Stimulated activated naive CD8-positive, alpha-beta T cell treated with anti-CD3 and anti-CD28 coated beads, Interleukin-15, Interleukin-2, amounts not matched to agents 100 ng/mL and 50 ng/mL, for 24 hours (primary cell): ENCODE measurements around the gene CSMD2.

ENCODE experiments used
- H3K27ac Mint-ChIP-seq: one replicate; pipeline ENCODE4 v1.8.0; 2021; ENCODE audit warnings: mild to moderate bottlenecking, mixed read lengths
- H3K27me3 Mint-ChIP-seq: one replicate; pipeline ENCODE4 v1.8.0; 2021; ENCODE audit warnings: mixed read lengths
- H3K36me3 Mint-ChIP-seq: one replicate; pipeline ENCODE4 v1.8.0; 2021; ENCODE audit warnings: low read depth, mixed read lengths
- H3K4me1 Mint-ChIP-seq: one replicate; pipeline ENCODE4 v1.8.0; 2021; ENCODE audit warnings: low read depth, mixed read lengths
- H3K4me3 Mint-ChIP-seq: one replicate; pipeline ENCODE4 v1.8.0; 2021; ENCODE audit warnings: mild to moderate bottlenecking, mixed read lengths
- H3K9me3 Mint-ChIP-seq: one replicate; pipeline ENCODE4 v1.8.0; 2021; ENCODE audit warnings: mixed read lengths

CSMD2 gene

DNA sequence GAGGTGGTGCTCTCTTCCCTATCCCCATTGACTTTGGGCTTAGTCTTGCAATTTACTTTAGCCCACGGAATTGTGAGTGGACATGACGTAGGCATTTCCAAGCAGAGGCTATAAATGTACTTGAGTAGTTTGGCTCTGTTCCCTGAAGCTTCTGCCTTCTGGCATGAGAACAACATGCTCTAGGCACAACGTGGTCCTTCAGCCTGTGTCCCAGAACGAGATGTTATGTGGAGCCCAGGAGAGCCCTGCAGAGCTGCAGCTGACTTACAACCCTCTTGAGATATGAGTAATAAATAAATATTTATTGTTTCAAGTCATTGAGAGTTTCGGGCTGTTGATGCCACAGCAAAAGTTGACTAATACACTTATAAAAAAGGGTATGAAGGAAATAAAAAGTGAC is 406.3 kb downstream of the CSMD2 start:
- no peaks in the 10 kb centered on the region for H3K36me3 Mint-ChIP-seq
- H3K9me3 Mint-ChIP-seq, result peaks cover 10% of the 10 kb centered on the region
- H3K27me3 Mint-ChIP-seq, result peaks cover 9% of the 10 kb centered on the region
- no peak overlapping the region for H3K27ac Mint-ChIP-seq
- no peak overlapping the region for H3K4me3 Mint-ChIP-seq
- H3K4me1 Mint-ChIP-seq, result no peaks in the 10 kb centered on the region

DNA sequence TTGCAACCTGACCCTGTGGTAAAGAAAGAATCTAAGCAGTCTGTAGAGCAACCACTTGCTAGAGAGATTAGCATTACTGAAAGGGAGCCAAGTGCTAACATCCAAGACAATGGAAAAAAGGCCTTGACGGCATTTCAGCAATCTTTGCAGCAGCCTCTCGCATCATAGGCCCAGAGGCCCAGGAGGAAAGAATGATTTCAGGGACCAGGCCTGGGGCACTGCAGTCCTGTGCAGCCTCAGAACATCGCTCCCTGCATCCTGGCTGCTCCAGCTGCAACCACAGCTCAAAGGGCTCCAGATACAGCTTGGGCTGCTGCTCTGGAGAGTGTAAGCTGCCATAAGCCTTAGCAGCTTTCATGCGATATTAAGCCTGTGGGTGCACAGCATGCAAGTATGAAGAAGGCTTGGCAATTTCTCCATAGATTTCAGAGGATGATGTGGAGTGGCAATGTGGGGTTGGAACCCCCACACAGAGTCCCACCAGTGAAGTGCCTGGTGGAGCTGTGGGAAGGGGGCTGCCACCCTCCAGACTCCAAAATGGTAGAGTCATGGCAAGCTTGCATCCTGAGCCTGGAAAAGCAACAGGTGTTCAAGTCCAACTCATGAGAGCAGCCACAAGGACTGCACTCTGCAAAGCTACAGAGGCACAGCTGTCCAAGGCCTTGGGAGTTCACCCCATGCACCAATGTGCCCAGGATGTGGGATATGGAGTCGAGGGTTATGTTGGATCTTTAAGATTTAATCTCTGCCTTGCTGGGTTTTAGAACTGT is 411.8 kb downstream of the CSMD2 start:
- Mint-ChIP-seq H3K36me3 (no peaks in the 10 kb centered on the region), H3K27ac (no peak overlapping the region), H3K4me3 (no peak overlapping the region), H3K9me3 (peaks cover 21% of the 10 kb centered on the region), H3K4me1 (no peaks in the 10 kb centered on the region), H3K27me3 (peaks cover 14% of the 10 kb centered on the region)

DNA sequence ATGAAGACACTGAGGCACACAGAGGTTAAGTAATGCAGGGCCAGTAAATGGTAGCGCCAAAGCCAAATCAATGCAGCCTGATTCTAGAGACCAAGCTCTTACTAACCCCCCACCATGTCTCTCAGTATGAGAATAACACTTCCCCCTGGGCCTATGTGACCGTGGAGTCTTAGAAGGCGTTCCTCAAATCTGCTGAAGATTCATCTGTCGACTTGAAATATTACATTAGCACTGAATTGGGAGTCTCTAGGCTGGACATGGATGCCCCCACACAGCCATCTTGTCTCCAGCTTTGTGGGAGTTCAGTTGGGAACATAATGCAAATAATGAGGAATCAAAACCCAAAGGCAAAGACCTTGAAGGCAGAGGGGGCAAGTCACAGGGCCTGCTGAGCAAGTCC is 419.1 kb downstream of the CSMD2 start:
- peaks cover 7% of the 10 kb centered on the region for H3K27me3 Mint-ChIP-seq

DNA sequence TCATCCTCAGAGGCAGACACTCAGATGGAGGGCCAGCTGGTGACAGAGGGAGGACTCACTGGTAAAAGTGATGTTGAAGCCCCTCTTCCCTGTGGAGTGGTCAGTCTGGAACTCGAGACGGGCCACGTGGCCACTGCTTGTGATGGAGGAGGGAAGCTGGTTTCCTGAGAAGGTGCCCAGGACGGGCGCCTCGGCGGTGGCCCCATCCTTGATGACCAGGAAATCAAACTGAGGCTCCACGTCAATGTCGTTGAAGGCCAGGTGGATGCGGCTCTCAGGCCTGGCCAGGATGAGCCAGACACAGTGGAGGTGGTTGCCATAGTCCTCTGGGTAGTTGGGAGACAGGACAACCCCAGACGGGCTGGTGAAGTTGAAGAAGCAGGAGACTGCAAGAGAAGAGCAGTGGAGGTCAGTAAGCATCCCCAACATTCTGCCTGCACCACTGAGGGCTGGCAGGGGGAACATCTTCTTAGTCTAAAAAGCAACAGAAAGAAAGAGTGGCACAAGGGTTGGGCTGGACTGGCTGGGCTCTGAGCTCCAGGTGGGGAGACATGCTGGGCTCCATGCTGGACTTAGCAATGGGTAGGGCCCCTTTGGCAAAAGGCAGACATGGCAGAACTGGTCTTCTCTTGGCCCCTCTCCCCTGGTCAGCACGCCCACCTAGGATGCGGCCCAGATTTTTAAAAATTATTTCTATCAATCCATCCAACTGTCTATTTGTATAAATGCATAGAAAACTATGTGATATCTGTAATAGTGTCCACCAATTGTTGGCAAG is 421.6 kb downstream of the CSMD2 start:
- Mint-ChIP-seq H3K27me3 (peaks cover 13% of the 10 kb centered on the region), H3K4me3 (no peak overlapping the region), H3K27ac (no peak overlapping the region), H3K9me3 (no peaks in the 10 kb centered on the region), H3K4me1 (no peaks in the 10 kb centered on the region), H3K36me3 (no peaks in the 10 kb centered on the region)

More for the DNA sequence above, 419.1 kb downstream of the CSMD2 start:
- no peak overlapping the region for H3K4me3 Mint-ChIP-seq
- H3K27ac Mint-ChIP-seq, result no peak overlapping the region
- no peaks in the 10 kb centered on the region for H3K36me3 Mint-ChIP-seq
- H3K4me1 Mint-ChIP-seq, result no peaks in the 10 kb centered on the region
- H3K9me3 Mint-ChIP-seq, result no peaks in the 10 kb centered on the region

DNA sequence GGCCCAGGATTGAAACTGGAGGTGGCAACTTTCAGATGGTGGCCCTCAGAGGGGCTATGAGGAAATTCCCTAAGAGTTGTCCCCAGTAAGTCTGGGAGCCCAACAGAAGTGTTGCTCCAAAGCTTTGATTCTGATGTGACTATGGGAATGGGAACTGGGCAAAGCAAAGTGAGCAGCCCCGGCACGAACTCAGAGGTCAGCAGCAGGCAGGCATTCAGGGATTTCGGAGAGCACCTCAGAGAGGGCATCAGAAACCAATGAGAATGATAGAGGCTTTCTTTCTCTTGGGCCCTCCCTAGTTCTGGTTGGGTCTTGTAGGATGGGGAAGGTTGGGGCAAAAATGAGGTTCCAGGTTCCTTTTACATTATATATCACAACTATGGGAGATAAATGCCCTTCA is 422.4 kb downstream of the CSMD2 start:
- Mint-ChIP-seq H3K36me3 (no peaks in the 10 kb centered on the region), H3K9me3 (no peaks in the 10 kb centered on the region), H3K27me3 (peaks cover 19% of the 10 kb centered on the region), H3K4me1 (no peaks in the 10 kb centered on the region), H3K27ac (no peak overlapping the region), H3K4me3 (no peak overlapping the region)

DNA sequence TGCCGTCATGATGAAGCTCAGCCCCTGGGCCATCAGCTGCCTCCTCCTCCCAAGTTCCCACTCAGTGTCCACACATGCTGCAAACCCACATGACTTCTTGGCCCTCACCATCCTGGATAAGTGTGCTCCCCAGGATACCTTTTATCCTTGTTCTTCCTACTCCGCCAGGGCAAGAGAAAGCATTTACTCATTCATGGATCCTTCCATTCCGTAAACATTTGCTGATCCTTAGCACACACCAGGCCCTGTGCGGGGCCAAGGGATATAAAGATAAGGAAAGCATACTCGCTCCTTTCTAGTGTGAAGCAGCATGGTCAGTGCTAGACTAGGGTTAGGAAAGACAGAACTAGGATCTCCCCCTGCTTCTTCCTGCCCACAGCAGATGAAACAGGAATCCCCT is 423.3 kb downstream of the CSMD2 start:
- Mint-ChIP-seq H3K4me1 (no peaks in the 10 kb centered on the region), H3K27ac (no peak overlapping the region), H3K9me3 (no peaks in the 10 kb centered on the region), H3K36me3 (no peaks in the 10 kb centered on the region), H3K27me3 (peaks cover 19% of the 10 kb centered on the region), H3K4me3 (no peak overlapping the region)

DNA sequence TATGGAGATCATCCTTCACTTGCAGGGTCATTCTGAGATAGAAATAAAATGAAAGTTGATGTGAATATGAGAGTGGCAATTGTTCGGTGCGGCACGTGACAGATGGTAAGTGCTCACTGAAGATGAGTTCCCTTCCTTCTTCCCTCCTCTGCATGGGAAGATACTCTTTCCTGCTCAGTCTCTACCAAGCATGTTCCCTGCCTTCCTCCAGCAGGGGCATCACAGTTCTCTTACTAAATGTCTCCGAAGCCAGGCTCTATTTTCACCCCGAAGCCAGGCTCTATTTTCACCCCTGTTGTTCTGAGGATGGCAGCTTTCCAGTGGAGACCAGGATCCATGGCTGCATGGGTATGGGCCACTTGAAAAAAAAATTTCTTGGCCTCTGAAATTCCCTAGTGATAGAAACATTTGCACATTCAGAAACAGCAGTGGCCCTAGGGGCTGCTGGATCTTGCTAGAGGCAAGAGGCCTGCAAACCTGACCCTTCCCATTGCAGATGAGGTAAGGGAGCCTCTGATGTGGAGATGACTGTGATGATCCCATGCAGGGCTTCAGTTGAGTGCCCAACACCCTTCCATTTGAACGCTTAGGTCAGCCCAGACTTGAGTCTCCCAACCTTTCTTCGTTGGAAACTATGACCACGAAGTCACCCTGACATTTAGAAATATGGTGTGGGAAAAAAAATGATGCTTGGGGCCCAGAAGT is 424.8 kb downstream of the CSMD2 start:
- Mint-ChIP-seq H3K4me3 (no peak overlapping the region), H3K27me3 (peaks cover 22% of the 10 kb centered on the region), H3K4me1 (no peaks in the 10 kb centered on the region)

DNA sequence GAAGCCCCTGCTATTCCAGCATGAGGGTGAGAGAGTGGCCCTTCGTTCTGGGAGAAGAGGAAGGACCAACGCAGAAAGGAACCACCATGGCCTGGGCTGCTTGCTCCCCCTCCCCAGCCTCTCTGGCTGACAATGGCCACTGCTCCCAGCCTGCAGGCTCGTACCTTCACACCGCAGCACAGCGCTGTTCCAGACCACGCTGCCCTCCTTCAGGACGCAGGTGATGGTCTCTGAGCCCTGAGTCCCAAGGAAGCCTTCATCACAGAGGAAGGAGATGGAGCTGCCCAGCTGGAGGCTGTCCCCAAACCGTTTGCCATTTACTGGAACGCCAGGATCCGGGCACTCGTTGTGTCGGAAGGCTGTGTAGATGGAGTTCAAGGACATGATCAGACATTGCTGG is 426.1 kb downstream of the CSMD2 start:
- no peaks in the 10 kb centered on the region for H3K36me3 Mint-ChIP-seq
- no peaks in the 10 kb centered on the region for H3K4me1 Mint-ChIP-seq
- peaks cover 26% of the 10 kb centered on the region for H3K27me3 Mint-ChIP-seq
- no peaks in the 10 kb centered on the region for H3K9me3 Mint-ChIP-seq
- H3K4me3 Mint-ChIP-seq, result no peak overlapping the region
- H3K27ac Mint-ChIP-seq, result no peak overlapping the region

More for the DNA sequence above, 424.8 kb downstream of the CSMD2 start:
- Mint-ChIP-seq H3K27ac (no peak overlapping the region), H3K9me3 (no peaks in the 10 kb centered on the region), H3K36me3 (no peaks in the 10 kb centered on the region)

DNA sequence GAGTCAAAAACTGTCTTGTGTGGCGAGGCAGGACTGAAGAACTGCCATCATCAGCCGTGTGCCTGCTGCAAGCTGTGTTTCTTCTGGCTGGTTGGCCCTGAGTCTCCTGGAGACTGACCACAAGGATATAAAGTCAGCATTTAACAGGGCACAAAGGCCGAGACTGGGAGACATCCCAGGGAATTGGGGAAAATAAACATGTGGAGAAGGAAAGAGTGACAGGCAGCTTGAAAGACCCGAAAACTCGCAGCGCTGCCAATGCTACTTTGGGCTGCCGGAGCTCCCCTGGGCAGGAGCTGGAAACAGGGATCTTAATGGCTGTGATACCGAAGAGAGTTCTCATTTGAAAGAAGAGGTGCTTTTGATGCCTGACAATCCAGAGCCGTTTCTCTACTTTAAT is 426.5 kb downstream of the CSMD2 start:
- H3K4me3 Mint-ChIP-seq, result no peak overlapping the region
- H3K27me3 Mint-ChIP-seq, result peaks cover 26% of the 10 kb centered on the region
- H3K9me3 Mint-ChIP-seq, result no peaks in the 10 kb centered on the region
- H3K4me1 Mint-ChIP-seq, result no peaks in the 10 kb centered on the region
- no peak overlapping the region for H3K27ac Mint-ChIP-seq
- no peaks in the 10 kb centered on the region for H3K36me3 Mint-ChIP-seq

DNA sequence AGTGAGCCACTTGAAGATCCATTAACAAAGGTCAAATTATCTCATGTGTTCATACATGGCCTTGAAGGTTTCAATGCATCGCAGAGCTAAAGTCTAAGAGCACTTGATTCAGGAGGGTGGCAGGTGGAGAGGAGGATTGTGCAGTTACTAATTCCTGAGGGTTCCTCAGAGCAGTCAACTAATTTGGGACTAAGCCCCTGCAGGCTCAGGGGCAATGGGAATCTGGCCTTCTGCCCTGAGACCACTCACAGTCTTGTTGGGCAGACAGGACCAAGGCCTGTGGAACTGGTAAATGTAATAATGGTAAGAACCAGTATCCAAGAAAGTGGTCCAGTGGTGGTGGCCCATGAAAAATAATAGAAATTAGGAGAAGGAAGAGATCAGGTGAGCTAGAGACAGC is 428.5 kb downstream of the CSMD2 start:
- Mint-ChIP-seq H3K4me3 (no peak overlapping the region), H3K27me3 (peaks cover 25% of the 10 kb centered on the region)

DNA sequence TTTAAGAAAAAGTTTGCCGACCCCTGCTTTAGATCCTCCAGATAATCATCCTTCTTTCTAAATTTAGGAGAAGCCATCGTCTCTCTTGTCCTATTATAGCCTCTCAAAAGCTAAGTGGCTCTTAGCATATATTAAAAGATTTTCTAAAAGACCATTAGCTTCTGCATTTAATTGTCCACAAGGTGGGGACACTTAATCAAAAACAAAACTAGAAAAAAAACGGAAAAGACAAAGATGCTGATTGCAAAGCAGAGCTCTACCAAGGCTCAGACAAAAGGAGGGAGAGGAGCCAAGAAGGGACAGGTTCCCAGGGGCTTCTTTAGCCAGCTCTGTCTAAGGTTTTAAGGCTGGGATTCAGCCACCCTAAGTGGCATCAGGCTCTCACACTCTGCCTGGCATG is 429.4 kb downstream of the CSMD2 start:
- Mint-ChIP-seq H3K27ac (no peak overlapping the region), H3K27me3 (peaks cover 27% of the 10 kb centered on the region), H3K4me3 (no peak overlapping the region), H3K36me3 (no peaks in the 10 kb centered on the region), H3K4me1 (no peaks in the 10 kb centered on the region), H3K9me3 (peaks cover 4% of the 10 kb centered on the region)

More for the DNA sequence above, 428.5 kb downstream of the CSMD2 start:
- Mint-ChIP-seq H3K4me1 (no peaks in the 10 kb centered on the region), H3K27ac (no peak overlapping the region), H3K36me3 (no peaks in the 10 kb centered on the region), H3K9me3 (peaks cover 4% of the 10 kb centered on the region)

DNA sequence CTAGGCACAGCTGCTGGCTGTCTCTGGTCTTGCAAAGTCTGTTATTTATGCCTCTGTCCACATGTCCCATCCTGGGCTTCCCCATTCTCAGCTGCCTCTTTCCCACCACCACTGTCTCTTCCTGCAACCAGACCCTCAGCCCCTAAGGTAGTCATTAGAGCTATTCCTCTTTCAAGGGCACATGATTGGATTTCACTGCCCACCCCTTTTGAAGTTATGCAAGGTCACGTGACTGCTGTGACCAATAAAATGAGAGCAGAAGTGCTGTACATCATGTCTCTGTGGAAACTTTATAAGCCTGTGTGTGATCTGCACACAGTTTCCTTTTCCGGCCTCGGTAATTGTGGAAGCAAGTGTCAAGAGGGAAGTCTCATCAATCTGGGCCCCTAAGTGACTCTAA is 437.7 kb downstream of the CSMD2 start:
- Mint-ChIP-seq H3K36me3 (no peaks in the 10 kb centered on the region), H3K4me1 (no peaks in the 10 kb centered on the region), H3K27me3 (peaks cover 24% of the 10 kb centered on the region), H3K4me3 (no peak overlapping the region), H3K9me3 (peaks cover 4% of the 10 kb centered on the region), H3K27ac (no peak overlapping the region)

DNA sequence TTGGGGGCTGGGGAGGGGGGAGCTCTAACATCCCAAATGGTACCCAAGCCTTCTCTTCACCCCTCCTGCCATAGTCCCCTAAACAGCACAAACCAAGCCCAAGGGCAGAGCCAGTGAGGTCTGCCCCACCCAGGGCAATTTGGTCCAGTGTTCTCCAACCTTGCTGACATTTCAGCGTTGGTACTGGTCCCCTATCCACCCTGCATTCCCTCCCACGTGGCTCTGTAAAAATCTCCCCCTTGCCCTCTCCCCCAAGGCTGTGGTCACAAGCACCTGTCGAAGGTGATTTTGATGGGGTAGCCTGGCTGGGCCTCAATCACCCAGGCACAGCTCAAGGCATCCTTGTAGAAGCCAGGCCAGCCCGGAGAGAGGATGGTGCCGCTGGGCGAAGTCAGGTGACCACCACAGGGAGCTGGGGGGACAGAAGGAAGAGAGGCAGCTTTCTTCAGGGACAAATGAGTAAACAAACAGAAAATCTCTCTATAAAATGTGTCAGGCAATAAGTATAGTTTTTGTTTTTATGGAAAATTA is 438.7 kb downstream of the CSMD2 start:
- no peaks in the 10 kb centered on the region for H3K9me3 Mint-ChIP-seq
- peaks cover 19% of the 10 kb centered on the region for H3K27me3 Mint-ChIP-seq
- H3K27ac Mint-ChIP-seq, result no peak overlapping the region
- H3K4me1 Mint-ChIP-seq, result no peaks in the 10 kb centered on the region
- no peaks in the 10 kb centered on the region for H3K36me3 Mint-ChIP-seq
- no peak overlapping the region for H3K4me3 Mint-ChIP-seq

DNA sequence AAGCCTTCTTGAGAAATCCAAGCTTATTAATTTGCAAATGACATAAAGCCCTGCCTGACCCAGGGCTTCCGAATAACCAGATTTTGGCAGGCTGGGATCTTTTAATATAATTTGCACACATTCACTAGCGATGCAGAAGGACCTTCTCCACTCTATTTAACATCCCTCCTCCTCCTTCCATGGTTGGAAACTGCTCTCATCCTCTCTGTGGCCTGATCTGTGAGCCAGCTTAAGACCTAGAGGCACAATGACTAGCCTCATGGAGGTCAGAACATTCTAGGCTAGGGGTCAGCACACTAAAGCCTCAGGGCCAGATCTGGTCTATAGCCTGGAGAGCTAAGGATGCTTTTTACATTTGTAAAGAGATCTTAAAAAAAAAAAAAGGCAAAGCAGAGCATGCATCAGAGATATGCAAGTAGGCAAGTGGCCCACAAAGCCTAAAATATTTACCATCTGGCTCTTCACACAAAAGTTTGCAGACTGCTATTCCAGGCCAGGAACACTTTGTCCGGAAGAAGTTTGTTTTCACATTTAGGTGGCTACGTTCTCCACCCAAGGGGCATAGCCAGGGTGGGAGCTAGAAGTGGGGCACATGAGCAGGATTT is 439.4 kb downstream of the CSMD2 start:
- H3K27me3 Mint-ChIP-seq, result peaks cover 12% of the 10 kb centered on the region

More for the DNA sequence above, 439.4 kb downstream of the CSMD2 start:
- H3K9me3 Mint-ChIP-seq, result no peaks in the 10 kb centered on the region
- H3K36me3 Mint-ChIP-seq, result no peaks in the 10 kb centered on the region
- H3K27ac Mint-ChIP-seq, result no peak overlapping the region
- no peak overlapping the region for H3K4me3 Mint-ChIP-seq
- no peaks in the 10 kb centered on the region for H3K4me1 Mint-ChIP-seq
